MM.1S (cell line): ENCODE measurements around the gene ACER3.
"Not testable (repeated sequence)": the region's sequence is repeated elsewhere in the genome, so short reads cannot be mapped to it uniquely, and the experiment has no call there.

Experiments used
- DNase-seq: peaks from one replicate; pipeline ENCODE4 v3.0.0-alpha.2; 2015
- H2AFZ ChIP-seq: fragments of 300-600 bp; sonication (generic); 2 replicates; pipeline ENCODE4 v1.6.0; 2016; ENCODE audit warnings: antibody characterized with exemption, low read length
- H3F3A ChIP-seq: fragments of 300-600 bp; sonication (generic); 2 replicates; pipeline ENCODE4 v1.6.1; 2016; ENCODE audit warnings: mild to moderate bottlenecking, antibody characterized with exemption, low read length, moderate library complexity, mixed read lengths; ENCODE audit not compliant: insufficient read depth
- H3K27ac ChIP-seq: fragments of 300-600 bp; sonication (generic); 2 replicates; pipeline ENCODE4 v1.5.1; 2016; ENCODE audit warnings: mild to moderate bottlenecking, low read length
- H3K27me3 ChIP-seq: fragments of 300-600 bp; sonication (generic); replicated peaks from 2 replicates; pipeline ENCODE4 v1.6.0; 2016; ENCODE audit warnings: low read length; ENCODE audit not compliant: insufficient read depth
- H3K36me3 ChIP-seq: fragments of 300-600 bp; sonication (generic); replicated peaks from 2 replicates; pipeline ENCODE4 v1.6.1; 2016; ENCODE audit warnings: mild to moderate bottlenecking, low read length, mixed read lengths; ENCODE audit not compliant: insufficient read depth
- H3K4me1 ChIP-seq: fragments of 300-600 bp; sonication (generic); 2 replicates; pipeline ENCODE4 v1.6.1; 2016; ENCODE audit warnings: low read length, mixed read lengths
- H3K4me2 ChIP-seq: fragments of 300-600 bp; sonication (generic); 2 replicates; pipeline ENCODE4 v1.6.0; 2016; ENCODE audit warnings: low read depth, low read length
- H3K4me3 ChIP-seq: fragments of 300-600 bp; sonication (generic); 2 replicates; pipeline ENCODE4 v1.5.1; 2016; ENCODE audit warnings: low read length, mixed read lengths
- H3K79me2 ChIP-seq: fragments of 300-600 bp; sonication (generic); 2 replicates; pipeline ENCODE4 v1.6.1; 2016; ENCODE audit warnings: mixed run types, low read length, mixed read lengths
- H3K9ac ChIP-seq: fragments of 300-600 bp; sonication (generic); 2 replicates; pipeline ENCODE4 v1.6.1; 2016; ENCODE audit warnings: low read length, mixed read lengths
- H3K9me2 ChIP-seq: fragments of 300-600 bp; sonication (generic); replicated peaks from 2 replicates; pipeline ENCODE4 v1.6.1; 2016; ENCODE audit warnings: mild to moderate bottlenecking, low read length, mixed read lengths; ENCODE audit not compliant: insufficient read depth
- H3K9me3 ChIP-seq: fragments of 300-600 bp; sonication (generic); replicated peaks from 2 replicates; pipeline ENCODE4 v1.6.1; 2016; ENCODE audit warnings: mild to moderate bottlenecking, low read length, mixed read lengths; ENCODE audit not compliant: insufficient read depth
- H4K20me1 ChIP-seq: fragments of 300-600 bp; sonication (generic); 2 replicates; pipeline ENCODE4 v1.6.1; 2016; ENCODE audit warnings: mild to moderate bottlenecking, low read length, moderate library complexity, mixed read lengths; ENCODE audit not compliant: insufficient read depth
- EZH2 ChIP-seq: fragments of 300-600 bp; sonication (generic); optimal IDR thresholded peaks from 2 replicates; pipeline ENCODE3; 2017; ENCODE audit warnings: low read depth, mild to moderate bottlenecking, antibody characterized with exemption, low read length, mixed read lengths
- EZH2phosphoT487 ChIP-seq: fragments of 300-600 bp; sonication (generic); IDR thresholded peaks from 2 replicates; pipeline ENCODE4 v1.6.1; 2018; ENCODE audit warnings: antibody characterized with exemption, low read length
- TF ChIP-seq, protein P1 (sequence below): fragments of 300-600 bp; sonication (generic); IDR thresholded peaks from 2 replicates; pipeline ENCODE4 v1.5.1; 2016; ENCODE audit warnings: antibody characterized with exemption, low read length, mixed read lengths

ACER3 gene

DNA sequence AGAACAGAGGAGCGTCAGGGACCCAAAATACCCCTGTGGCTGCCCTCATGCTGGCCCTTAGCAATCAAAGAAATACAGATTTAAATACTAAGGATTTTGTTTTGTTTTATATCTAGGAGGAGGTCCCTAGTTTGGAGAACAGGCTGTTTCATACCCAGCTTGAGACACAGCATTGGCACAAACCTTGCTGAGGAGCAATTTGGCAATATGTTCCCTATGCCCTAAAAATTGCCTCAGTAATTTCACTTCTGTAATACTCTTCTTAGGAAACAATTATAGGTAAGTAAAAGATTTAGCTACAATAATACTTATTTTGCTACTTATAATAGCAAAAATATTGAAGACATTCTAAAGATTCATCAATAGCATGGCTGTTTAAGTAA is 40.5 kb upstream of the ACER3 start:
- Histone ChIP-seq H3K36me3 (no peaks in the 10 kb centered on the region), H4K20me1 (no peaks in the 10 kb centered on the region), H3K27ac (no peak overlapping the region), H3F3A (no peaks in the 10 kb centered on the region), H3K79me2 (no peaks in the 10 kb centered on the region), H3K9ac (no peak overlapping the region), H3K4me3 (no peak overlapping the region), H2AFZ (peak overlapping the region; percentile 19; the same call in 1 of the 2 replicates), H3K4me2 (no peak overlapping the region), H3K9me3 (no peaks in the 10 kb centered on the region), H3K4me1 (no peaks in the 10 kb centered on the region), H3K27me3 (no peaks in the 10 kb centered on the region), H3K9me2 (no peaks in the 10 kb centered on the region)
- TF ChIP-seq, protein P1, sequence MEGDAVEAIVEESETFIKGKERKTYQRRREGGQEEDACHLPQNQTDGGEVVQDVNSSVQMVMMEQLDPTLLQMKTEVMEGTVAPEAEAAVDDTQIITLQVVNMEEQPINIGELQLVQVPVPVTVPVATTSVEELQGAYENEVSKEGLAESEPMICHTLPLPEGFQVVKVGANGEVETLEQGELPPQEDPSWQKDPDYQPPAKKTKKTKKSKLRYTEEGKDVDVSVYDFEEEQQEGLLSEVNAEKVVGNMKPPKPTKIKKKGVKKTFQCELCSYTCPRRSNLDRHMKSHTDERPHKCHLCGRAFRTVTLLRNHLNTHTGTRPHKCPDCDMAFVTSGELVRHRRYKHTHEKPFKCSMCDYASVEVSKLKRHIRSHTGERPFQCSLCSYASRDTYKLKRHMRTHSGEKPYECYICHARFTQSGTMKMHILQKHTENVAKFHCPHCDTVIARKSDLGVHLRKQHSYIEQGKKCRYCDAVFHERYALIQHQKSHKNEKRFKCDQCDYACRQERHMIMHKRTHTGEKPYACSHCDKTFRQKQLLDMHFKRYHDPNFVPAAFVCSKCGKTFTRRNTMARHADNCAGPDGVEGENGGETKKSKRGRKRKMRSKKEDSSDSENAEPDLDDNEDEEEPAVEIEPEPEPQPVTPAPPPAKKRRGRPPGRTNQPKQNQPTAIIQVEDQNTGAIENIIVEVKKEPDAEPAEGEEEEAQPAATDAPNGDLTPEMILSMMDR = no peak
- TF ChIP-seq EZH2phosphoT487 (no peak), EZH2 (no peak)
- DNase-seq = no peak

DNA sequence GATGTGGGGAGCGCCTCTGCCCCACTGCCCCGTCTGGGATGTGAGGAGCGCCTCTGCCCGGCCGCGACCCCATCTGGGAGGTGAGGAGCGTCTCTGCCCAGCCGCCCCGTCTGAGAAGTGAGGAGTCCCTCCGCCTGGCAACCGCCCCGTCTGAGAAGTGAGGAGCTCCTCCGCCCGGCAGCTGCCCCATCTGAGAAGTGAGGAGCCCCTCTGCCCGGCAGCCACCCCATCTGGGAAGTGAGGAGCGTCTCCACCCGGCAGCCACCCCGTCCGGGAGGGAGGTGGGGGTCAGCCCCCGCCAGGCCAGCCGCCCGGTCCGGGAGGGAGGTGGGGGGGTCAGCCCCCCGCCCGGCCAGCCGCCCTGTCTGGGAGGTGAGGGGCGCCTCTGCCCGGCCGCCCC is 39.3 kb upstream of the ACER3 start:
- not testable (repeated sequence) for H2AFZ ChIP-seq, H3K36me3 ChIP-seq, H3K27ac ChIP-seq, DNase-seq, H3K9me2 ChIP-seq, H3K27me3 ChIP-seq, H3K79me2 ChIP-seq, H4K20me1 ChIP-seq, H3K4me1 ChIP-seq, H3K4me3 ChIP-seq, H3K4me2 ChIP-seq, H3F3A ChIP-seq, H3K9ac ChIP-seq, H3K9me3 ChIP-seq

DNA sequence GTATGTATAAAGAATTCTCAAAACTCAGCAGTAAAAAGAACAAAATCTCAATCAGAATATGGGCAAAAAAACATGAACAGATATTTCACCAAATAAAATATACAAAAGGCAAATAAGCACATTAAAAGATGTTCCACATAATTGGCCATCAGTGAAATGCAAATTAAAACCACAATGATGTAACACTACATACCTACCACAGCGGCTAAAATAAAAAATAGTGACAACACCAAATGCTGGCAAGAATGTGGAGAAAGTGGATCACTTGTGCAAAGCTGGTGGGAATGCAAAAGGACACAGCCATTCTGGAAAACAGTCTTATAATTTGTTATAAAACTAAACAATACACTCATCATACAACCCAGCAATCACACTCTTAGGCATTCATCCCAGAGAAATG is 38.3 kb upstream of the ACER3 start:
- Histone ChIP-seq H3K4me3 (no peak overlapping the region), H3K9ac (no peak overlapping the region), H3F3A (no peaks in the 10 kb centered on the region), H2AFZ (no peak overlapping the region), H3K79me2 (no peaks in the 10 kb centered on the region), H3K9me3 (no peaks in the 10 kb centered on the region), H3K27me3 (no peaks in the 10 kb centered on the region), H3K4me2 (no peak overlapping the region), H4K20me1 (no peaks in the 10 kb centered on the region), H3K9me2 (no peaks in the 10 kb centered on the region), H3K27ac (no peak overlapping the region), H3K4me1 (no peaks in the 10 kb centered on the region), H3K36me3 (no peaks in the 10 kb centered on the region)
- no peak for DNase-seq
- TF ChIP-seq, protein P1 = no peak
- TF ChIP-seq EZH2 = no peak
- TF ChIP-seq EZH2phosphoT487 = no peak

DNA sequence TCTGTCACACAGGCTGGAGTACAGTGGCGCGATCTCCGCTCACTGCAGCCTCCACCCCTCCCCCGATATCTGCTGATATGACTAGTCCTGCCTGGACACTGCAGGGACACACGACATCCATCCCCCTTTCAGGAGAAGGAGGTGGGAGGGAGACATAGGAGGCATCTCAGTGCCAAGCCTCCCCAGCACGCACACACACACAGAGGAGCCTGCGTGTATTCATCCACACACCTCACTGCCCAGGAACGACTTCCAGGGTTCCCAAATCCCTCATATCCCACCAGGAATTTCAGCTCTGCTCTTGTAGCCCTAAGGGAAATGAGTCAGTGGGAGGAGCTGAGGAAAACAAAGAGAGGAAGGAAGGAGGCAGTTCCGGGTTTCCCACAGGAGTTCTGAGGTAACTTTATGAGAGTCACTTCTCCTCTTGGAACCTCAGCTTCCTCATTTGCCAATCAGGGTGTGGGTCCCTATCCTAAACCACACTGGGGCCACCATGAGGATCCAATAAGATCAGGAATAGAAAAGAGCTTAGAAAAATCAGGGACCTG is 37.2 kb upstream of the ACER3 start:
- DNase-seq = no peak
- no peak overlapping the region for H3K4me2 ChIP-seq
- no peaks in the 10 kb centered on the region for H4K20me1 ChIP-seq
- no peaks in the 10 kb centered on the region for H3K27me3 ChIP-seq
- H3K79me2 ChIP-seq = no peaks in the 10 kb centered on the region
- no peaks in the 10 kb centered on the region for H3K4me1 ChIP-seq
- H3K4me3 ChIP-seq = no peak overlapping the region
- H3K27ac ChIP-seq = no peak overlapping the region
- H2AFZ ChIP-seq = no peak overlapping the region
- no peaks in the 10 kb centered on the region for H3F3A ChIP-seq
- TF ChIP-seq EZH2phosphoT487 = no peak
- TF ChIP-seq, protein P1 = no peak
- TF ChIP-seq EZH2 = no peak
- no peaks in the 10 kb centered on the region for H3K36me3 ChIP-seq
- H3K9me2 ChIP-seq = no peaks in the 10 kb centered on the region
- no peak overlapping the region for H3K9ac ChIP-seq
- no peaks in the 10 kb centered on the region for H3K9me3 ChIP-seq
